Endometrial microvascular endothelial cells (primary cell): Measurements from ENCODE around the gene NKX1-1. TPM values are rescaled to one million over a fixed set of nuclear protein-coding genes. Genes with fewer than 3 reads are reported as not detected.

Source experiments
- in situ Hi-C: cut with HindIII; loops from 2 replicates; pipeline ENCODE4 v1.10.0; 2017; ENCODE audit warnings: low sequenced_read_pairs, low pct_unique_long_range_greater_than_20kb; ENCODE audit errors: inconsistent ontology term
- total RNA-seq: library from RNA; depleted of rRNA; stranded (reverse); fragments of >200 nt; gene quantifications from one replicate; pipeline ENCODE4 v1.2.3, GENCODE V29; 2015; ENCODE audit errors: inconsistent ontology term

The NKX1-1 gene
- total RNA-seq, 1 donor from 2014 or later, result not detected

DNA sequence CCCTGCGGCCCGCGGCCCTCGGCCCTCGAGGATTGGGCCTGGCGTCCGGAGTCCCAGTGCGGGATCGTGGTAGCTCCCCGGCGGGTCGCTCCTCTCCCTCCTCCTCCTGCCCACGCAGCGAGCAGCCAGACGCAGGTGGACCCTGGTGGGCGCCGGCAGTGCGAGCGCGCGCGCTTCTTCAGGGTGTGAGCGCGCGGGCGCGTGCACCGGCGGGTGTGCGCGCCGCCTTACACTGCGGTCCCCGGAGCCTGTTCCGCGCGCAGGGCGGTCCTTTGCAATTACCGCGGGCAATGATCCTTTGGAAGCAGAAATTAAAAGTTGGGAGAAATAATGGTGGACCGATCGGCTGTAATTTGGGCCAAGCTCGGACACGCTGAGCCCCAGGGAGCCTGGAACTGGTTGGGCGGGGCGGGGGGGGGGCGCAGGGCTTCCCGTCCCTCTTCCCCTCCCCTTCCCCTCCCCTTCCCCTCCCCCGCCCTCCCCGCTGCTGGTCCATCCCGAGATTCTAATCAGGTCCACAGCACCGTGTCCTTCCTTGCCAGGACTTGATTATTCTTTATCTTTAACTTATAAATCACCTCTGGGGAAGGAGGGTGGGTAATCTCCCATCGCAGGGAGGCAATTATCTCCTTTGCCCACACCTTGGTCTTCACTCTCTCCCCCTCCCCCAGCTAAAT lies 1.6 kb upstream of the NKX1-1 start:
- in situ Hi-C loops, result no loop called here

DNA sequence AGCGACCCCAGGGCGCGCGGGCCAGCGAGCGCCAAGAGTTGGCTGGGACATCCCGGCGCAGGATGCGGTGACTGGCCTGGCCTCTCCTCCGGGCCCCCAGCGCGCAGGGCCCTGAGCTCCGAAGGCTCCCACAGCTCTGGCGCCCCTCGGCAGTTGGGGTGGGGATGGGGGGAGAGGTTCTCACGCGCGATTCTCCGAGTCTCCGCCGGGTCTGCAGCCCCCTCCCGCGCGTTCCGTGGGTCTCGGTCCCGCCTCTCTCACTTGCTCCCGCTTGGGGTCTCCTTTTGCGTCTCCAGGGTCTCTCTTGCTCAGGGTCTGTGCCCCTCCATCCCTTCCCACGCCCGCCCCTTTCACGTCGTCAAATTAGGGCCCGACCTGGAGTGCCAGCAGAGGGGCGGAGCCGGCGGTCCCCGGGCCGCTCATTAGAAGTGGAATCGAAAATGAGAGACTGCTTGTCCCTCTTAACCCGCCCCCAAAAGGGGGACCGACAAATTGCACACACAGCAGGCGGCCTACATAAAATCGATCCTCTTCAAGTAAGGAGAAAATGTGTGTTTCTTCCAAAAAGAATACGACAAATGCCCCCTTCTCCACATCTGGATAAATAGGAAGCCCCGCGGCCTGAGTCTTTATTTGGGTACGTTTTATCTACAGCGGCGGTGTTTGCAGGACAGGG lies 877 bp upstream of the NKX1-1 start:
- in situ Hi-C loops, result no loop called here

DNA sequence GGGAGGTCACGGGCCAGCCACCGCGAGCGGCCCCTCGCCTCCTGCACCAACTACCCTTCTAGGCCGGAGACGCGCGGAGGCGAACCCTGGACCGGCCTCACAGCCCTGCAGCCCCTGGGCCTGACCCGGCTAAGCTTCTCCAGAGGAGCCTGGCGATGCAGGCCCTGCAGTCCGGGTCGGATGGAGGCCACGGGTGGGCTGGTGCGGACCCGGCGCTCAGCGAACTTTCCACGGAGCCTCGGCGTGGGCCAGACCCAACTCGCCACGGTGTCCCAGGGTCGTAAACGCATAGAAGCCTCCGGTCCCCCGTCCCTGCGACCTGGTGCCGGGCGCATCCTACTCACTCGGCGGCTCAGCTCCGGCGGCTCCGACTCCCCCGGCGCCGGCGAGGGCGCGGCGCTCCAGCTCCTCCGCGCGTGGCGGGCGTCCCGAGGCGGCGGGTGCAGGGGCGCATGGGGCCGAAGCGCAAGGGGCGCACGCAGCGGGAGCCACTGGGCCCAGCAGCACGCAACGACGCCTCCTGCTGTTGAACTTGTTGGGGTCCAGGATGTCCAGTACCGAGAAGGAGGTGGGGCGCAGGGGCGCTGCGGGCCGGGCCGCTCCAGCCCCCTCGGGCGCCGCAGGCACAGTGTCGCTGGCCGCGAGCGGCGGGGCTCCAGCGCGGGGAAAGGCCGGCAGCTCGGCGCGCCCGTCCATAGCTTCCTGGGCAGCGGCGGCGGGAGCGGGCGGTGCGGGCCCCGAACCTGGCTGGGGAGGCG lies 427 bp downstream of the NKX1-1 start:
- in situ Hi-C loops, result no loop called here

DNA sequence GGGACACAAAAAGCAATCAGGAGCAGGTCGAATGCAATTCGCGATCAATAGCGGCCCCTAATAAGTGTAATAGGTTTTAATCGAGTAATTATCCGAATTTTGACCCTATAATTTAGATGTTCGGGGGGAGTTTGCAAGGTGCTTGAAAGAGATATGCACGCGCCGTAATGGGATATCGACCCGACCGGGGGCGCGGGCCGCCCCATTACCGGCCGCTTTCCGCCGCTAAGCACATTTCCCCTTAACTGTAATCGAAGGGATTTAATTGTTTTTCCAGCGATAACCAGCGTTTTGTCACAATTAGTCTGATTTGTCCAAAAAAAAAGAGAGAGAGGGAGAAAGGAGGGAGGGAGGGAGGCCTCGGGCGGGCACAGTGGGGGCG lies 997 bp downstream of the NKX1-1 start:
- in situ Hi-C loops, result no loop called here

DNA sequence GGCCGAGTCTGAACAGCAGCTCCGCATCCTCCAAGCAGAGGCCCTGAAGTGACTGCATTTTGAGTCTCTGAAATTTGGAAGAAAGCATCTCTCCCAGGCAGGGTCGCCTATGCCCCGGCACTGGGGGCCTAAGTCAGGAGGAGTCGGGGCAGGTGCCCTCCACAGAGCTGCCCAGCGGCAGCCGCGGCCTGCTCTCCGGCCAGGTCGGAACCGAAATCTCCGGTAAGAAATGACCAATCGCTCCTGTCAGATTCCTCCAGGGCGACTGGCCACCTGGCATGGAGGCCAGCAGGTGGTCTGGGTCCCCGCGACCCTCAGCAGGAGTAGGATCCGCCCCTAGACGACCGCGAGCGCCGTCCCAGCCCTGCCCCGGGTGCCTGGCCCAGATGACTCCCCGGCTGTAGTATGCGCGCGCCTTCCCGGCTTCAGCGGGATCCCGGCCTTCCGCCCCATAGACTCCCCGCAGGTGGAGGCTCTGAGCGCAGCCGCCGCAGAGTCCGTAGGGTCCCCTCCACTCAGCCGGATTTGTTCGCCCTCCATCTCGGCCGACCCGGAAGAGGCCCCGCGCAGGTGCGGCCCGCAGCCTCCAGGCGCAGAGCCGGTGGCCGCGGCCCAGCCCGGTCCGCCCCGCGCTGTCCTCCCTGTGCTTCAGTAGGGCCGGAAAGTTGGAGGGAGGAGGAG lies 1.5 kb downstream of the NKX1-1 start:
- in situ Hi-C loops, result no loop called here

DNA sequence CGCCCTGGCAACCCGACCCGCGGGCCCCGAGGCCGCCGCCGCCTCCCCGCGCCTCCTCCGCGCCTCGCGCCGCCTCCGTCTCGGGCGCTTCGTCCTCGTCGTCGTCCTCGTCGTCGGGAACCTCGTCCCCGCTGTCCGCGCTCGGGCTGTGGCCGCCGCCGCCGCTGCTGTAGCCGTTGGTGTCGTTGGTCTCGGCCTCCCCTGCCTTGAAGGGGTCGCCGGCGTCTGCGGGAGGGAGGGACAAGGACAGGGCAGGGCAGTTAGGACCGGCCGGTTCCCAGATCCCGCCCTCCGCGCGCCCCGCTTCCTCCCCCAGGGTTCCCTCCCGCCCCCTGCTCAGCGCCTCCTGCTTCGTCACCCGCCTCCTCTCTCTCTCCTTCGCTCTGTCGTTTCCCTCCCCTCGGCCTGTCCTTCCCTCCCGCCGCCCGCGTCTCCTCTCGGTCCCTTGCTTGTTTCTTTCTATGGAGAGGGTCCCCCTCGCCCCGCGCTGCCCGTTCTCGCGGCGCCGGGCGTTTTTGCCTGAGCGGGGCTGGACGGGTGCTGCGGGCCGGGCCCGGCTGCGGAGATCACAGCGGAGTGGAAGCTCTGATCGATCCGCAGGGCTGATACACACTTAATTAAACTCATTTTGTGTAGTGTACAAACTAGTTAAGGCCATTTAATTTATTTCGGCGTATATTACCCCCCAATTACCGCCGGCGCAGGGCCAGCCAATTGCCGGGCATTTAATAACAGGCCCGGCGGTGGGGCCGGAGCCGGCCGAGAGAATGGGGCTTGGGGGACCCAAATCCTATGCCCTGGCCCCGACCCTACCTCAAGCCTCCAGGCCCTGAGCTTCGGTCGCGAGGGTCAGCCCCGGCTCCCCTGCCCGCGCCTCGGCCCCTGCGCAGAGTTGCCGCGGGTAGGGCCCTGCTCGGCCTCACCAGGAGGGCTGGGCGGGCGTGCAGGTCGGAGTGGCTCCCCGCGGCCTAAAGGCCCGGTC lies 2.4 kb downstream of the NKX1-1 start:
- in situ Hi-C loops, result no loop called here

DNA sequence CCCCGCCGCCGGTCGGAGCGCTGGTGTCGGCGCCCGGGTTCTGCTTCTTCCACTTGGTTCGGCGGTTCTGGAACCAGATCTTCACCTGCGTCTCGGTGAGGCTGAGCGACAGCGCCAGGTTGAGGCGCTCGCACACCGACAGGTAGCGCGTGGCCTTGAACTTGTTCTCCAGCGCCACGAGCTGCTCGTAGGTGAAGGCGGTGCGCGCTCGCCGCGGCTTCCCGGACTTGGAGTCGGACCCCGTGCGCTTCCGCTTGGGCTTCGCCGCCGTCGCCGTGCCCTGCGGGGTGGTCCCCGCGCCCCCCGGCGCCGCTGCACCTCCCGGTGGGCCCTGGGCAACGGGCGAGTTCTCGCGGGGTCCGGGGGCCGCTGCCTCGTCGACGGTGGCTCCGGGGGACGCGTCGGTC lies 3.1 kb downstream of the NKX1-1 start:
- in situ Hi-C loops, result no loop called here

DNA sequence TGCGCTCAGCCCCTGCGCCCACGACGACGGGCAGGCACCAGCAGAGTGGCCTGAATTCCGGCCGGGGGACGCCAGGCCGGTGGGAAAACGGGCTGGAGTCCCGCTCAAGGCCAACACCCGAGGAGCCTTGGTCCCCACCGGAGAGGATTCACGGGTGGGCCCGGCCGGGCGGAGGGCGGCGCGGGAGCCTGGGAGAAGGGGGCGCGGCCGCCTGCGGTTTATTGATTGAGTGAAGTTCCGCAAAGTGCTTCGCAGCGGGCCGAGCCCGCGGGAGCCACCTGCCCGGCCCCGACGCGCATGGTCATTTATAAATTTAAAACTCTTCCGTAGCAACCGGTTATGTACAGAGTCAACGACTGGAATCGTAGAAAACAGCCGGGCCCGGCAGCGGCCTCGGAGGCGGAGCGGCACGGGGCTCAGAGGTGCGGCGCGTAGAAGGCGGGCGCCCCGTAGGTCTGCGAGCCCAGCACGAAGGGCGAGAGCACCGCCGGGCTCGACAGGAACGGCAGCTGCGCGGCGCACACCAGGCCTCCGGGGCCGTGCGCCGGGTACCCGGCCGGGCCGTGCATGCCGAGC lies 3.6 kb downstream of the NKX1-1 start:
- in situ Hi-C loops, result no loop called here

DNA sequence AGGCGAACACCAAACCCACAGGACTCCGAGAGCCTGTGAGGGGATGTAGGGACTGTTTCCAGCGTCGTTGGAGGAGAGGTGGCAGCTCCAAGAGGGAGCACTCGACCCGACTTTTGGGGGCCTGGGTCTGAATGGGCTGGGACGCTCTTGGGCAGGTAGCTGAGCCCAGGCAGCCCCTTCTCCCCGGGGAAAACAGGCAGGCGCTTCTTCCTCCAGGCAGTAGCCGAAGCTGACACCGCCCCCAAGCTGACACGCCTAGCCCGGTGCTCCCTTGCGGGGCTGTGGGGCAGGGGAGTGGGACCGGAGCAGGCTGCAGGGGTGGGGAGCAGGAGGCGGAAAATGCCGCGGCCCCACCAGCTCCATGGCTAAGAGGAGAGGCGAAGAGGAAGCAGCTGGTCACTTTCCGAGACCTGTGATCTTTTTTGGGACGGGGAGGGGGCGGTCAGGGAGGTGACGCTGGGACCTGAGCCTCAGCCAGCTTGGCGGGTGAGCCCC lies 4.2 kb downstream of the NKX1-1 start:
- in situ Hi-C loops, result no loop called here

DNA sequence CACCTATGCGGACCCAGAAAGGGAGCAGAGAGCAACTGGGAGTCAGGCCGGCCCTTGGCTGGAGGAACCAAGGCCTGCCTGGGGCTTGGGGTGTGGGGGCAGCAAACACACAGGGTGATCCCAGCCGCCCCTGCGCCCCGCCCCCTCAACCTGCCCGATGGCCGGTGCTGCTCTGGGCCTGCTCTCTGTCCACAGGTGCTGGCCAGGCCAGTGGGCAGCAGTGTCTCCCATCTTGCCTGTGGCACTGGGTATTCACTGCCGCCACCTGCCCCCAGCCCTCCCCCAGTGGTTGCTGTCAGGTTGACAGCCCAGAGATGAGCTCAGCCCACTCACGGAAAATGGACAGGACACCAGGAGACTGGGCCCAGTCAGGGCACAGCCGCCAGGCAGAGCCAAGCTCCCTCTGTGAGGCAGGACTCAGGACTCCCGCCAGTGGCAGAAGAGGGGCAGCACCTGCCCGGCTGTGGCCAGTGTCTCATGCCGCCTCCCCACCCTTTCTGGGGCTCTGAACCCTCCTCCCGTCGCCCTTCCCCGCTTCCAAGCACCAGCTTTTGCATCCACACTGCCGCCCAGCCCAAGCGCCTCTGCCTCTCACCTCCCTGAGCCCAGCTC lies 4.7 kb downstream of the NKX1-1 start:
- in situ Hi-C loops, result no loop called here

DNA sequence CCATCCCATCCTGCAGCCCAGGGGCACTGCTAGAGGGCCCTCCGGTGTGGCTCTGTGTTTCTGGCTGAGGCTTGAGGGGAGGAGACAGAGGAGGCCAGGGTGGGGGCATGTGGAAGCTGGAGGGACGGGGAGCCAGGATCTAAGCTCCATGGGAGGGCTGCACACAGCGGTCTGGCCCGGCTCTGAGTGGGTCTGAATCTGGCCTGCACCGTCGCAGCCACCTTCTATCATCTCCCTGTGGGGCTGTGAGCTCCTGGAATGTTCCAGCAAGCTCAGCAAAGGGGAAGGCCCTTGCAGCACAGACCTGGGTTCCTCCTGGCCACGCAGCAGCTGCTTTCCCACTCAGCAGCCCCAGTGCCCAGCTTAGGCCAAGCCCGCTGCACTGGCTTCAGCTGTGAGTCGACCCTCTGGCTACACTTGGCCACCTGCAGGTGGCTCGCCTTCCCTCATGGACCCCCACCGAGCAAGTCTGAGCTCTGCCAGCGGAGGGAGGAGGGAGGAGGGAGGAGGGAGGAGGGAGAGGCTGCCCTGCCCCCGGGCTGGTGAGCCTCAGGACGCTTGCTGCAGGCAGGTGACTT lies 5.3 kb downstream of the NKX1-1 start:
- in situ Hi-C loops, result no loop called here

DNA sequence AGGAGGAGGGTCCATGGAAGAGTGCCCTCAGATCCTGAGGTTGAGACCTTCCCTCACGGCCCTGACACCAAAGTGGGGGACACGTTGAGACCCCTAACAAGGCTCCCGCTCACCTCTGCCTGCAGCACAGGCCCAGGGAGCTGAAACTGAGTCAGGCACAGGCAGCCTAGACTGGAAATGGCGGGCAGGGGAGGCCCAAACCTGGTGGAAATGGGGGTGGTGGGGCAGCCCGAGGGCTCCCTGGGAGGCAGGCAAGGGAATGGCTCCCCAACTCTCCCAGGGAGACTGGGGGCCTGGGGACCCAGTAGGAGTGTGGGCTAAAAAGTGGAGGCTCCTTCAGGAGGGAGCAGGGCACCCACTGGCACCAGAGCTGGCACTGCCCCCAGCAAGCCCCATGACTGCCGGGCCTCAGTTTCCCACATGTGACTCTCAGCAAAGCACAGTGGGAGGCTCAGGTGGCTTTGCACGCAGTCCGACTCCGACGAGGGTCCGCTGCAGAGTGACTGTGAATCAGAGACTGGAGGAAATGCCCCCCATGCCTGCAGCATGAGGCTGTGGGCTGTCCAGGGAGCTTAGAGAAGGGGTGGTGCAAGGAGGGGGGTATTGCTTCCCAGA lies 5.9 kb downstream of the NKX1-1 start:
- in situ Hi-C loops, result no loop called here

DNA sequence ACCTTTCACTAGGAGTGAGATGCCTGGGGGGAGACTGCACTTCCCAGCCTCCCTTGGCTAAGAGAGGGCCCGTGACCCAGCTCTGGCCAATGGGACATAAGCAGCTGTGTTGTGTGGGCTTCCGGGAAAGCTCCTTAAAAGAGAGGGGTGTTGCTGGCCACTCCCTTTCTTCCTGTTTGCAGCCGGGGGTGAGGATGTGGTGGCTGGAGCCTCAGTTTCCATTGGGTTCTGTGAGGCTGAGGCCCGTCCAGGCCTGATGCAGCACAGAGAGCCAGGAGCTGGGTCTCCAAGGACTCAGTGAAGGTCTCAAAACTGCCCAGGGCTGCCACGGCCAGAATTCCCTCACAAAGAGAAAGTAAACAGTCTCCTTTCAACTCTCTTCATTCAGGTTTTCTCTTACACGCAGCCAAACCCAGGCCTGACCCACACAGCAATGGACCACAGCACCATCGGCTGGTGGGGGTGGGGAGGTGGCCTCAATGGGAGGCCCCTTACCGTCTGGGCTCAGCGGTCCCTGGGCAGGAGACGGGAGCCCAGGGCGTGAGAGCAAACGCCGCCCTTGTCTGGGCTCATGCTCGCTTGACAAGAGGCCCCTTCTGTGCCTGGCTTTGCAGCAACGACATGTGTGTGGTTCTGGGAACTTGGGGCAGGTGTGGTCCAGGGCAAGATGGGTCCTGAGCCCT lies 6.6 kb downstream of the NKX1-1 start:
- in situ Hi-C loops, result no loop called here

DNA sequence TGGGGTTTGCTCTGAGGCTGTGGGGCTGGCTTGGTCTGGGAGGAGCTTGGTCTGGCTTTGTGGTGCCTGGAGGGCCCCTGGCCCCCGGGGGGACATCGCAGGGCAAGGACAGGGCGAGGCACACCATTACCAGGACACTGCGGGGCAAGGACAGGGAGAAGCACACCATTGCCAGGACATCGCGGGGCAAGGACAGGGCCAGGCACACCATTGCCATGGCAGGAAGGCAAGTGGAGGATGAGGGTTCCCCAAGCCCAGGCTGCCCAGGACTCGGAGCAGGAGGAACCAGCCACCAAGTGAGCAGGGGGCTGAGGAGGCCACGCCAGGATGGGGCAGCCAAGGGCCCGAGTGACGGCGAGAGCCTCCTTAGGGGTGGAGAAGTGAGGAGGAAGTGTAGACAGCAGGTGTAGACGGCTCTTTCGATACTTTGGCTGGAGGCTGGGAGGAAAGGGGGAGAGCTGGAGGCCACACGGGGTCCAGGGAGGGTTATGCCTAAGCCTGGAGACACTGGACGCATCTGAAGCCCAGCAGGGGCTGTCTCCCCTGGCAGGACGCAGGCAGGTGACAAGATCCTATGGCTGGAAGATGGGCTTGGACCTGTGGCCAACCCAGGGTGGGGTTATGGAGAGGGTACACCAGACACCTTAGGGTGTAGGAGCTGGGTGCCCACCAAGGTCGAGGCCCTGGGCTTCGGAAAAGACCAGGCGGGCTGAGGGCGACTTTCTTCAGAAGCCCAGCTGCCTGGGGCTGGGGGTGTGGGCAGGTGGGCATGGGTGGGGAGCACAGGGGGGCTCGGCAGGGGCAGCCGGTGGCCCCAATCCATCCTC lies 7.3 kb downstream of the NKX1-1 start:
- in situ Hi-C loops, result no loop called here

DNA sequence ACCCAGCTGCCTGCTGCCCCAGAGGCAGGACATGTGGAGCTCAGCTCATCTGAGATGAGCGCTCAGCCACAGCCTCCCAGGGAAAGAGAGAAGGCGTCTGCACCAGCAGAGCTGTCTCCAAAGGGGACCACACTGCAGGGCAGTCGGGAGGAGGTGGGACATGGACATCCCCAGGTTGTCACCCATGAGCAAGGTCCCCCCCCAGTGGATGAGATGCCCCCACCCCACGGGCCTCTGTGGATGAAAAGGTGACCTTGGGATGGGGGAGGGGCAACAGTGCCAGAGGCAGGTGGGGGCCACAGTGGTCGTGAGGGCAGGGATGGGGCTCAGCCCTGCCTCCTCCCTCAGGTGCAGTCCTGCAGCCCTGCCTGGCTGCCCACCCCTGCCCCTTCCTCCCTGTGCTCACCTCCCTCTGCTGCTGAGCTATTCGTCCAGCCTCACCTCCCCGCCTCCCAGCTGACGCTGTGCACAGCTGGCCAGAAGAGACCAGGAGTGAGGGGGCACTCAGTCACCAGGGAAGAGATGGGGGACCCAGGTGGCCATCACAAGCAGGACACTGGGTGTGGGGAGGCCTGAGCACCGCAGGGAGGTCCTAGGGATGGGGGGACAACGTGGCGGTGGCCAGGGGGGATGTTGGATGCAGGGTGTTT lies 9.3 kb downstream of the NKX1-1 start:
- in situ Hi-C loops, result no loop called here
